ENCODE measurements around the gene GPR155.

- no peak for TF ChIP-seq POLR2A (IDR thresholded peaks at IDR 0.05; ENCODE audit: low read length)
- TF ChIP-seq GATA1 (IDR thresholded peaks at IDR 0.05; ENCODE audit: low read depth, low read length): no peak
These were observed 97.3 kb downstream of the GPR155 start for GRCh38 chr2:174389542-174389941.
